A172 (cell line): ENCODE data around the gene ALCAM. TPM values are rescaled to one million over a fixed set of nuclear protein-coding genes. Genes with fewer than 3 reads are reported as not detected.
"Not testable (repeated sequence)": the region's sequence is repeated elsewhere in the genome, so short reads cannot be mapped to it uniquely, and the experiment has no call there.

Source experiments
- DNase-seq: peaks from one replicate; pipeline ENCODE4 v3.0.0-alpha.2; 2015; ENCODE audit warnings: low spot score
- total RNA-seq: library from RNA; depleted of rRNA; stranded (reverse); fragments of >200 nt; shearing (Covaris generic); gene quantifications from 2 replicates; pipeline ENCODE4 v1.2.3, GENCODE V29; 2014

Gene ALCAM
- total RNA-seq, 1 experiment from 2014 or later, result 102 TPM

GRCh38 chr3:105388176-105388575, 21.5 kb downstream of the ALCAM start:
- DNase-seq, result no peak

GRCh38 chr3:105389759-105390158, 23.1 kb downstream of the ALCAM start:
- not testable (repeated sequence) for DNase-seq

- DNase-seq, result not testable (repeated sequence)
These were observed 25.9 kb downstream of the ALCAM start for GRCh38 chr3:105392598-105392997.

- DNase-seq, result no peak
These were observed 27.5 kb downstream of the ALCAM start for GRCh38 chr3:105394177-105394576.

GRCh38 chr3:105397974-105398373, 31.3 kb downstream of the ALCAM start:
- DNase-seq, result no peak

GRCh38 chr3:105398437-105398836, 31.7 kb downstream of the ALCAM start:
- no peak for DNase-seq

GRCh38 chr3:105399062-105399461, 32.4 kb downstream of the ALCAM start:
- no peak for DNase-seq

GRCh38 chr3:105399611-105400010, 32.9 kb downstream of the ALCAM start:
- no peak for DNase-seq

- DNase-seq, result no peak
These were observed 34.5 kb downstream of the ALCAM start for GRCh38 chr3:105401254-105401653.

GRCh38 chr3:105401691-105402149, 35.0 kb downstream of the ALCAM start:
- peak; percentile 59 for DNase-seq

- peak; percentile 94 for DNase-seq
These were observed 35.6 kb downstream of the ALCAM start for GRCh38 chr3:105402287-105402801.

- not testable (repeated sequence) for DNase-seq
These were observed 36.3 kb downstream of the ALCAM start for GRCh38 chr3:105403034-105403433.

- DNase-seq, result no peak
These were observed 39.6 kb downstream of the ALCAM start for GRCh38 chr3:105406268-105406667.

GRCh38 chr3:105409364-105409763, 42.7 kb downstream of the ALCAM start:
- no peak for DNase-seq

GRCh38 chr3:105413343-105413887, 46.7 kb downstream of the ALCAM start:
- DNase-seq, result no peak

GRCh38 chr3:105414841-105415240, 48.1 kb downstream of the ALCAM start:
- DNase-seq, result no peak

GRCh38 chr3:105415951-105416350, 49.2 kb downstream of the ALCAM start:
- DNase-seq, result no peak

GRCh38 chr3:105417525-105418289, 51.0 kb downstream of the ALCAM start:
- no peak for DNase-seq

- DNase-seq, result no peak
These were observed 55.9 kb downstream of the ALCAM start for GRCh38 chr3:105422645-105423044.

GRCh38 chr3:105423397-105423796, 56.7 kb downstream of the ALCAM start:
- DNase-seq, result no peak

- no peak for DNase-seq
These were observed 57.9 kb downstream of the ALCAM start for GRCh38 chr3:105424412-105425152.

GRCh38 chr3:105425153-105425502, 58.4 kb downstream of the ALCAM start:
- no peak for DNase-seq

GRCh38 chr3:105427332-105427731, 60.6 kb downstream of the ALCAM start:
- DNase-seq, result no peak
